HEK293 (cell line): ENCODE results near the gene GAK.

ENCODE experiments used
- CTCF ChIP-seq: fragments of 450-650 bp; formaldehyde crosslinking; IDR thresholded peaks from 2 replicates; pipeline ENCODE4 v1.5.1; 2016; ENCODE audit warnings: missing biosample characterization, missing genetic modification characterization
- PRDM1 ChIP-seq: fragments of 450-650 bp; formaldehyde crosslinking; IDR thresholded peaks from 2 replicates; pipeline ENCODE4; 2016; ENCODE audit warnings: missing biosample characterization, missing genetic modification characterization
- ZNF302 ChIP-seq: fragments of 450-650 bp; formaldehyde crosslinking; IDR thresholded peaks from 2 replicates; pipeline ENCODE4 v1.5.1; 2016; ENCODE audit warnings: missing biosample characterization, missing genetic modification characterization, low read depth

GRCh38 chr4:930028-930551, 2.0 kb downstream of the GAK start:
- TF ChIP-seq ZNF302 = no peak
- TF ChIP-seq CTCF = no peak
- no peak for TF ChIP-seq PRDM1 (tag by site-specific recombination)
